Activated CD4-positive, alpha-beta T cell treated with anti-CD3 and anti-CD28 coated beads, Interleukin-2, amount 50 U/mL, for 4 hours (primary cell): ENCODE results near the gene PCDHB2.
"Not testable (repeated sequence)": the region's sequence is repeated elsewhere in the genome, so short reads cannot be mapped to it uniquely, and the experiment has no call there.

Source experiments
- DNase-seq, 2 experiments: peaks; one replicate each; pipeline ENCODE4 v3.0.0-alpha.2; 2020

PCDHB2 gene

DNA sequence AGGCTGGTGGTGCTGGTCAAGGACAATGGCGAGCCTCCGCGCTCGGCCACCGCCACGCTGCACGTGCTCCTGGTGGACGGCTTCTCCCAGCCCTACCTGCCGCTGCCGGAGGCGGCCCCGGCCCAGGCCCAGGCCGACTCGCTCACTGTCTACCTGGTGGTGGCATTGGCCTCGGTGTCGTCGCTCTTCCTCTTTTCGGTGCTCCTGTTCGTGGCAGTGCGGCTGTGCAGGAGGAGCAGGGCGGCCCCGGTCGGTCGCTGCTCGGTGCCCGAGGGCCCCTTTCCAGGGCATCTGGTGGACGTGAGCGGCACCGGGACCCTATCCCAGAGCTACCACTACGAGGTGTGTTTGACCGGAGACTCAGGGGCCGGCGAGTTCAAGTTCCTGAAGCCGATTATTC, 42.9 kb downstream of the PCDHB2 start:
- not testable (repeated sequence) for DNase-seq
